ENCODE data around the gene IMPG1. TPM values are rescaled to one million over a fixed set of nuclear protein-coding genes. Genes with fewer than 3 reads are reported as not detected.

The IMPG1 gene
- polyA plus RNA-seq (2013, experiment 1 of 2), result not detected
- polyA plus RNA-seq (2013, experiment 2 of 2), result 0.03 TPM

DNA sequence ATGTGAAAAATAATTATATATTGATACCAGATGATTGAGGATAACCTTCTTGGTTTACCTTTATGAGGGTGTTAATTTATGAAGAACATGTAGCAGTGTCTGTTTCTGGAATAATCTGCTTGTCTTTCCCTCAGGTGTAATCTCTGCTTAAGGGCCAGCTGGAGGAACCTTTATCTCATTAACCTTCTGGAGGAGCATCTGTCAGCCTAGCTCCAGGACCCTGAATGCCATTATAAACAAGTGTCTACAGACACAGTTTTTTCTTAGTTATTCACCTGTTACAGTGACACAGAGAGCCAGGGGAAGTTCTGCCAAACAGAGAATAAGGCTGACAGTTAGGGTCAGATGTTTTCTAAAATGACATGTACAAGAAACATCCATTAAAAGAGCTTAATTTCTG is at the start of gene IMPG1:
TSS of gene IMPG1 (minus strand) at position 101 of the 400 bp plus-strand sequence. CDS start 174 bp downstream, outside the sequence.
- Histone ChIP-seq H3K27ac (ENCODE audit: low read length, poor library complexity, severe bottlenecking) (no peak within 1 kb of the TSS), H3K9me3 (ENCODE audit: control insufficient read depth, low read length) (peaks cover 11% of the 10 kb centered on the region), H2BK120ac (ENCODE audit: low read depth, low read length) (no peak within 1 kb of the TSS), H4K91ac (ENCODE audit: low read length) (no peak within 1 kb of the TSS), H3K18ac (ENCODE audit: low read depth in 1 of 2, low read length in 2 of 2) (no peak within 1 kb of the TSS), H3K4ac (ENCODE audit: low read depth in 1 of 2, low read length in 2 of 2) (no peak within 1 kb of the TSS), H2AK5ac (ENCODE audit: low read length, severe bottlenecking) (no peak within 1 kb of the TSS), H3K14ac (ENCODE audit: low read length in 2 of 2) (no peak within 1 kb of the TSS), H3K4me1 (ENCODE audit: control insufficient read depth, insufficient read depth, low read depth, low read length) (no peaks in the 10 kb centered on the region), H3K36me3 (ENCODE audit: control insufficient read depth in 1 of 2, insufficient read depth in 2 of 2, low read depth in 1 of 2, low read length in 2 of 2) (no peaks in the 10 kb centered on the region), H3K27me3 (ENCODE audit: control insufficient read depth in 1 of 2, insufficient read depth in 1 of 2, low read length in 2 of 2) (no peaks in the 10 kb centered on the region), H3K79me1 (replicated peaks; ENCODE audit: low read length, poor library complexity, severe bottlenecking) (no peaks in the 10 kb centered on the region), H4K8ac (ENCODE audit: low read length) (no peak within 1 kb of the TSS), H3K4me3 (ENCODE audit: insufficient read depth in 1 of 2, low read depth in 1 of 2, low read length in 2 of 2) (no peak within 1 kb of the TSS), H3K9ac (ENCODE audit: low read length) (no peak within 1 kb of the TSS), H3K4me2 (ENCODE audit: low read length, poor library complexity, severe bottlenecking) (no peak within 1 kb of the TSS), H2BK12ac (ENCODE audit: low read length in 2 of 2) (no peak within 1 kb of the TSS), H2AFZ (ENCODE audit: low read depth, low read length) (no peak within 1 kb of the TSS), H3K23ac (ENCODE audit: low read length in 2 of 2) (no peak within 1 kb of the TSS), H2BK5ac (ENCODE audit: low read depth, low read length, poor library complexity, severe bottlenecking) (no peak within 1 kb of the TSS), H2BK15ac (ENCODE audit: low read depth, poor library complexity, severe bottlenecking) (no peak within 1 kb of the TSS)
- DNase-seq, result no peak

- Histone ChIP-seq H3K23ac (ENCODE audit: low read length in 2 of 2) (no peak overlapping the region), H3K4me1 (ENCODE audit: control insufficient read depth, insufficient read depth, low read depth, low read length) (no peaks in the 10 kb centered on the region), H3K9me3 (ENCODE audit: control insufficient read depth, low read length) (peaks cover 2% of the 10 kb centered on the region), H3K79me1 (replicated peaks; ENCODE audit: low read length, poor library complexity, severe bottlenecking) (no peaks in the 10 kb centered on the region), H3K18ac (ENCODE audit: low read depth in 1 of 2, low read length in 2 of 2) (no peak overlapping the region), H2BK12ac (ENCODE audit: low read length in 2 of 2) (no peak overlapping the region), H2AK5ac (ENCODE audit: low read length, severe bottlenecking) (no peak overlapping the region), H3K4me3 (ENCODE audit: insufficient read depth in 1 of 2, low read depth in 1 of 2, low read length in 2 of 2) (no peak overlapping the region), H3K36me3 (ENCODE audit: control insufficient read depth in 1 of 2, insufficient read depth in 2 of 2, low read depth in 1 of 2, low read length in 2 of 2) (no peaks in the 10 kb centered on the region), H3K4me2 (ENCODE audit: low read length, poor library complexity, severe bottlenecking) (no peak overlapping the region), H2BK15ac (ENCODE audit: low read depth, poor library complexity, severe bottlenecking) (no peak overlapping the region), H3K27me3 (ENCODE audit: control insufficient read depth in 1 of 2, insufficient read depth in 1 of 2, low read length in 2 of 2) (no peaks in the 10 kb centered on the region), H4K91ac (ENCODE audit: low read length) (no peak overlapping the region), H2AFZ (ENCODE audit: low read depth, low read length) (no peak overlapping the region), H3K14ac (ENCODE audit: low read length in 2 of 2) (no peak overlapping the region), H2BK120ac (ENCODE audit: low read depth, low read length) (no peak overlapping the region), H3K4ac (ENCODE audit: low read depth in 1 of 2, low read length in 2 of 2) (no peak overlapping the region), H4K8ac (ENCODE audit: low read length) (no peak overlapping the region), H3K9ac (ENCODE audit: low read length) (no peak overlapping the region), H2BK5ac (ENCODE audit: low read depth, low read length, poor library complexity, severe bottlenecking) (no peak overlapping the region), H3K27ac (ENCODE audit: low read length, poor library complexity, severe bottlenecking) (no peak overlapping the region)
- no peak for DNase-seq
These were observed 47.8 kb upstream of the IMPG1 start for GRCh38 chr6:76120302-76120701.

DNA sequence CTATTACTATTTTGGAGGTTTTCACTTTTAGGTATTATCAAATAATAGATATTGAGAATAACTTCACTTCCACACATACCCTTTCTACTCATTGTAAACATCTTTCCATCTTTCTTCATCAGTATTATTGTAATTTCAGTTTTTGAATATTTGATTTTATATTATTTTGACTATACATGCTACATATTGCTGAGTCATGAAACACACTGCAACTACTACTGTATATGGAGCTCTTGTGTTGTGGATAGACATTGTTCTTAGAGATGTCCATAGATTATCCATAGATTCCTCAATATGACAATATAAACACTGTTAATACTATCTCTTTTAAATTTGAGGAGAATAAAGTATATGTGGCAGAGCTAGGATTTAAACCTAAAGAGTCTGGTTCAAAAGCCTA is 819 bp upstream of the IMPG1 start:
- Histone ChIP-seq H3K18ac (ENCODE audit: low read depth in 1 of 2, low read length in 2 of 2) (no peak overlapping the region), H2BK5ac (ENCODE audit: low read depth, low read length, poor library complexity, severe bottlenecking) (no peak overlapping the region), H3K23ac (ENCODE audit: low read length in 2 of 2) (no peak overlapping the region), H3K27ac (ENCODE audit: low read length, poor library complexity, severe bottlenecking) (no peak overlapping the region), H2AFZ (ENCODE audit: low read depth, low read length) (no peak overlapping the region), H2AK5ac (ENCODE audit: low read length, severe bottlenecking) (no peak overlapping the region), H3K14ac (ENCODE audit: low read length in 2 of 2) (no peak overlapping the region), H3K4ac (ENCODE audit: low read depth in 1 of 2, low read length in 2 of 2) (no peak overlapping the region), H3K9me3 (ENCODE audit: control insufficient read depth, low read length) (peaks cover 11% of the 10 kb centered on the region), H4K8ac (ENCODE audit: low read length) (no peak overlapping the region), H3K36me3 (ENCODE audit: control insufficient read depth in 1 of 2, insufficient read depth in 2 of 2, low read depth in 1 of 2, low read length in 2 of 2) (no peaks in the 10 kb centered on the region), H2BK120ac (ENCODE audit: low read depth, low read length) (no peak overlapping the region), H3K4me3 (ENCODE audit: insufficient read depth in 1 of 2, low read depth in 1 of 2, low read length in 2 of 2) (no peak overlapping the region), H3K27me3 (ENCODE audit: control insufficient read depth in 1 of 2, insufficient read depth in 1 of 2, low read length in 2 of 2) (no peaks in the 10 kb centered on the region), H2BK15ac (ENCODE audit: low read depth, poor library complexity, severe bottlenecking) (no peak overlapping the region), H3K9ac (ENCODE audit: low read length) (no peak overlapping the region), H3K79me1 (replicated peaks; ENCODE audit: low read length, poor library complexity, severe bottlenecking) (no peaks in the 10 kb centered on the region), H4K91ac (ENCODE audit: low read length) (no peak overlapping the region), H3K4me1 (ENCODE audit: control insufficient read depth, insufficient read depth, low read depth, low read length) (no peaks in the 10 kb centered on the region), H2BK12ac (ENCODE audit: low read length in 2 of 2) (no peak overlapping the region), H3K4me2 (ENCODE audit: low read length, poor library complexity, severe bottlenecking) (no peak overlapping the region)
- DNase-seq, result no peak

- H3K14ac ChIP-seq (ENCODE audit: low read length in 2 of 2), result no peak overlapping the region
- H3K27ac ChIP-seq (ENCODE audit: low read length, poor library complexity, severe bottlenecking), result no peak overlapping the region
- no peak overlapping the region for H3K4me3 ChIP-seq (ENCODE audit: insufficient read depth in 1 of 2, low read depth in 1 of 2, low read length in 2 of 2)
These were observed 15.0 kb downstream of the IMPG1 start for GRCh38 chr6:76057469-76057868.

More at GRCh38 chr6:76057469-76057868, 15.0 kb downstream of the IMPG1 start:
- Histone ChIP-seq H2BK15ac (ENCODE audit: low read depth, poor library complexity, severe bottlenecking) (no peak overlapping the region), H3K79me1 (replicated peaks; ENCODE audit: low read length, poor library complexity, severe bottlenecking) (no peaks in the 10 kb centered on the region), H2AK5ac (ENCODE audit: low read length, severe bottlenecking) (no peak overlapping the region), H3K4me2 (ENCODE audit: low read length, poor library complexity, severe bottlenecking) (no peak overlapping the region), H2BK12ac (ENCODE audit: low read length in 2 of 2) (no peak overlapping the region), H3K4me1 (ENCODE audit: control insufficient read depth, insufficient read depth, low read depth, low read length) (no peaks in the 10 kb centered on the region), H2AFZ (ENCODE audit: low read depth, low read length) (no peak overlapping the region), H4K8ac (ENCODE audit: low read length) (no peak overlapping the region), H3K4ac (ENCODE audit: low read depth in 1 of 2, low read length in 2 of 2) (no peak overlapping the region), H4K91ac (ENCODE audit: low read length) (no peak overlapping the region), H3K9me3 (ENCODE audit: control insufficient read depth, low read length) (peaks cover 4% of the 10 kb centered on the region), H3K27me3 (ENCODE audit: control insufficient read depth in 1 of 2, insufficient read depth in 1 of 2, low read length in 2 of 2) (no peaks in the 10 kb centered on the region), H3K23ac (ENCODE audit: low read length in 2 of 2) (no peak overlapping the region), H2BK120ac (ENCODE audit: low read depth, low read length) (no peak overlapping the region), H3K36me3 (ENCODE audit: control insufficient read depth in 1 of 2, insufficient read depth in 2 of 2, low read depth in 1 of 2, low read length in 2 of 2) (no peaks in the 10 kb centered on the region), H2BK5ac (ENCODE audit: low read depth, low read length, poor library complexity, severe bottlenecking) (no peak overlapping the region), H3K18ac (ENCODE audit: low read depth in 1 of 2, low read length in 2 of 2) (no peak overlapping the region), H3K9ac (ENCODE audit: low read length) (no peak overlapping the region)
- WGBS, result no CpG with 5 or more reads among the region's 1 CpG
- DNase-seq, result no peak

Measured in mesenchymal stem cell (in vitro differentiated cells and primary cell).